ENCODE measurements around the gene HECTD1.

DNA sequence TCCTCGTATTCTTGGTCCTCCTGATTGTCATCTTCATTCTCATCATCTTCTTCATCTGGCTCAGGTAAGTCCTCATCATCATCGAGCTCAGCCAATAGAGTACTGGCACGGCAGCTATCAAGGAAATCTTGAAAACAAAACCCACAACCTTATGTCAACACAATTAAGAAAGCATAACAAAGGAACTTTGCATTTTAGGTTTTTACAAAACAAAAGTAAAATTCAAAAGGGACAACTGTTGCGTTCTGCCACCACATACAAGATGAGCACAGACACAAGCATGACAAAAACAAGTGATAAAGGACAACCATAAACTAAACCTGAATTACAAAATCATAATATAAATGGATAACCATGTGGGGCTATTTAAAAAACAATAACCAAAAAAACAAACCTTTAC, 84.7 kb downstream of the HECTD1 start:
- TF ChIP-seq CTCF (IDR thresholded peaks at IDR 0.05; ENCODE audit: insufficient read depth, low read length) (no peak), REST (IDR thresholded peaks at IDR 0.05; ENCODE audit: insufficient replicate concordance, low read depth) (no peak), GABPA (IDR thresholded peaks at IDR 0.05; ENCODE audit: low read depth) (no peak), POLR2AphosphoS5 (IDR thresholded peaks at IDR 0.05; ENCODE audit: low read depth) (no peak)

Data from HL-60 (cell line).